NT2/D1 (cell line): ENCODE results near the gene TBKBP1.

Experiments used
- YY1 ChIP-seq: IDR thresholded peaks from 2 replicates; pipeline ENCODE4 v1.6.1; 2011; ENCODE audit not compliant: insufficient read length, insufficient read depth
- ZNF274 ChIP-seq: IDR thresholded peaks from 2 replicates; pipeline ENCODE4 v1.6.1; 2011; ENCODE audit warnings: mild to moderate bottlenecking, low read depth, low read length

- TF ChIP-seq ZNF274 (no peak), YY1 (no peak)
Measured at GRCh38 chr17:47717261-47717697, 23.3 kb downstream of the TBKBP1 start.
